HG02870 (cell line): Measurements from ENCODE around the gene KIF26B.

Source experiments
- ATAC-seq: cut with Tn5 transposase; IDR thresholded peaks from one replicate; pipeline ENCODE4 v1.9.1; 2021; ENCODE audit warnings: mild to moderate bottlenecking, moderate library complexity; ENCODE audit not compliant: unreplicated experiment

The KIF26B gene

DNA sequence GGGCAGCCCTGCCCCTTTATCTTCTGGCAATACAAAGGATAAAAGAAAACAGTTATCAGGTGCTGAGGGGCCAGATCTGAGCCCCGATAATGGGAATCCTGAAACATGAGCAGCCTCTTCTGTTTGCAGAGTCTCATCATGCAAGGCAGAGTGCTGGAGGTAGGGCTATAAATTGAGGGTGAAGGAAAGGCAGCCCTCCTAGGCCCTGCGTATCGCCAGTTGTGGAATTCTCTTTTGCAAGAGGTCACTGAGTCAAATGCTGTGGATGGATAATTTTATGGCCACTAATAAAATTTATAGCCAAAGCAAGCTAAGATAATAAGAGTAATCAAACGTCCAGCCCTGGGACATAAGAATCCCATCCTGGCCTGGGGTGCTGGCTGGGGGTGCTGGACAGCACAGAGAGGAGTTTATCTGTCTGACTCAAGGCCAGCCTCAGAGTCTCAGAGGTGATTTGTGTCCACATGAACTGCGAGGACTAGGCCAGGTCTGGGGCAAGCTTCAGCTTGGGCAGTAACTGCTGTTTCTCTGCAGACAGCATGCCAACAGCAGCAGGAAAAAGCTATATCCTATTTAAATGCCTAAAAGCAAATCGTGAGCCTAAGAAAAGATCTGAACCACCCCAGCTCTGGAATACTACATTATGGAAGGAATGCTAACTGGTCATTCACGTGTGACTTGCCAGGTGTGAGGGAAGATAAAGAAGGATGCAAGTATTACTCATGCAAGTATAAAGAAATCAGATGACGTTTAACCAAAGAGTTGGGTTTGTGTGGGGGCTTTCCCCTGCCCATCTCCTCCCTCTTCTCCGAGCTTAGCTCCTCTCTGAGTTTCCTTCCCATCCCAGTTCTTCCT, 254.8 kb downstream of the KIF26B start:
- no peak for ATAC-seq

DNA sequence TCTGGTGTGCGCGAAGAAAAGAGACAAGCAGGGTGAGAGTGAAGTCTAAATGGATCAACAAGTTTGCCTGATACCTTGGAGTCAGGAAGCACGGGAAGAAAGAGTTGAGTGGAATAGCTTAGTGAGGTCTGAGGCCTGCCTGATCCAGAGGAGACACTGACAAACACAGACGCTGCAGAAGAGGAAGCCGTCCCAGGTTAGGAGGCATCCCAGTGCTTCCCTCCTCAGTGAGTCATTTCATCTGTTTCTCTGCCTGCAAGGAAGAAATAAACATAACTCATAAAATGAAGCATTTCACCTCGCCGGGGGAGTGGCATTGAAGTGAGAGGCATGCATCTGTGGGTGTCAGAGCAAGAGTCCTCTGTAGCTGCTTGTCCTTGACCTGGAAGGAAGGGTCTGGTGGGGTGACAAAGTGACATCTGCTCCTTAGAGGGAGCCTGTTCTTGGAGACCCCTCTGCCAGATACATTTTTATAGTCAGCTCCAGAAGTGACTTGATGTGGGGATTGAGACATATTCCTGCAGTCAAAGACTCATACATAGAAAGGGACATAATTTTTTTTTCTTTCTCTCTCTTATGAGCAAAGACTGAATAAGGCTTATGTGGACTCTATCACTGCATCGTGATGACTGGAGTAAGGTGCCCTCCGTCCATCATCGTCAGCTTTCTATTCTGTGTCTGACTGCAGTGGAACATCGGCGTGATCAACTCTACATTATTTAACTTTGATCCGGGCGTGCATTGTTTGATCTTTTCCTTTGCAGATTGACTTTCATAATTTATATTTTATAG, 256.7 kb downstream of the KIF26B start:
- no peak for ATAC-seq

GRCh38 chr1:245412306-245412705, 257.5 kb downstream of the KIF26B start:
- no peak for ATAC-seq

GRCh38 chr1:245416781-245417180, 262.0 kb downstream of the KIF26B start:
- ATAC-seq: no peak

GRCh38 chr1:245418077-245418476, 263.3 kb downstream of the KIF26B start:
- ATAC-seq: no peak

GRCh38 chr1:245419461-245419978, 264.7 kb downstream of the KIF26B start:
- no peak for ATAC-seq

DNA sequence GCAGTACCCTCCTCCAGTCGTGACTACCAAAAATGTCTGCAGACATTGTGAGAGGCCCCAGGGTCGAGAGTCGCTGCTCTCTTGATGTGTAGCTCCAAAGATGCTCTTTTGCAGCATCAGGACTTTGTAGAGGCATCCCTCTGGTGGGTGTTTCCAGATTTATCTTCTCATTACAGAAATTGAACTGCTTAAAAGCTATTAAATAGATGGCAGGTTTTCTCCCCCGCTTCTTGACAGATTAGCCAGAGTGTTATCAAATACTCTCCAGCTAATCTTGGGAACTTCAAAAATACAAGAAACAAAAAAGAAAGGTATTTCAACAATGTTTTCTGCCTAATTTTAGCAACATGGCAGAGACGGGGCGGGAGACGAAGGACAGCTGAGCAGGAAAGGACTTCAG, 265.2 kb downstream of the KIF26B start:
- no peak for ATAC-seq

DNA sequence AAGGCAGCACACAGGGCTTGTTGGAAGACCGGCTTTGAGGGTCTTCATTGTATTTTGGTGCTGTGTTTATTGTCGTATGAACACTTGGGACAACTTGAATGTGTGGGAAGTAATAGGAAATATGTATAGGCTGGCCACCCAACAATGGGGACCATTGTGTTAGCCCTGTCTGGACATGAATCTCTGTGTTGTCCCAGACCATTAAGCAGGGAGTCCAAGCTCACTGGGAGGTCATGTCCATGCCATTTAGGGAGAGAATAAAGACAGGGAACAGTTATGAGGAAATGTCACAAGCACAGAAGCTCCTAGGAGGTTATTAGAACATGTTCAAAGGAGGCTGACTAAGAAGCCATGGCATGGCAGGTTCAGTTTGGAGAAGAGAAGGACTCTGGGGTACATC, 266.1 kb downstream of the KIF26B start:
- no peak for ATAC-seq

DNA sequence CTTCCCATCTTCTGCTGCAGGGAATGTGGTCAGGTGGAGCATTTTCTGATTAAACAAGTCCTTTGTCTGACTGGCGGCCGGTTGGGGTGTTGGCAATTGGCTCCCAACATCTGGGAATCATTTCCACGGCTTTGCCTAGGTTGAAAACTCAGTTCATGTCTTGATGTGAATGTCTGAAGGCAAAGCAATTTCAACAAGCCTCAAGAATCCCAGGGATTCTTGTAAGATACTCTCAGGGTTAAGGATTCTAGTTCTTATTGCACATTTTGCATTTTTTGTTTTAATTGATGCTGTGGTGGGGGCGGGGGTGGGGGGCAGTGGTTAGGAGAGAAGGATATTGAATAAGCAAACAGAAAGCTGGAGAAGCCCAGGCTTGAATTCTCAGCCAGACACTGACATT, 273.9 kb downstream of the KIF26B start:
- no peak for ATAC-seq

DNA sequence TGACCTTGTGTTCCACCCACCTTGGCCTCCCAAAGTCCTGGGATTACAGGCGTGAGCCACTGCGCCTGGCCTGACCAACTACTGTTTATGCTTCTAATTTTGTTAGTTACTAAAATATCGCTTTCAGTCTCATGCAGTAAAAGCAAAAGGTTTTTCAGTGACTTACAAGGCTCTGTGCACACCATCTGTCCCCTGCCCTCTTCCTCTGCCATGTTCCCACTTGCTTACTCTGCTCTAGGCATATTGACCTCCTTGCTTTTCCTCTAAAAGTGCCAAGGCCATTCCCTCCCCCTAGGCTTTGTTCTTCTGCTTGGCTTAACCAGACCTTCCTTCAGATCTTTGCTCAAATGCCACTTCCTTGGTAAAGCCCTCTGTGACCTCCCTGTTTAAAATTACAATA, 276.9 kb downstream of the KIF26B start:
- ATAC-seq: no peak

DNA sequence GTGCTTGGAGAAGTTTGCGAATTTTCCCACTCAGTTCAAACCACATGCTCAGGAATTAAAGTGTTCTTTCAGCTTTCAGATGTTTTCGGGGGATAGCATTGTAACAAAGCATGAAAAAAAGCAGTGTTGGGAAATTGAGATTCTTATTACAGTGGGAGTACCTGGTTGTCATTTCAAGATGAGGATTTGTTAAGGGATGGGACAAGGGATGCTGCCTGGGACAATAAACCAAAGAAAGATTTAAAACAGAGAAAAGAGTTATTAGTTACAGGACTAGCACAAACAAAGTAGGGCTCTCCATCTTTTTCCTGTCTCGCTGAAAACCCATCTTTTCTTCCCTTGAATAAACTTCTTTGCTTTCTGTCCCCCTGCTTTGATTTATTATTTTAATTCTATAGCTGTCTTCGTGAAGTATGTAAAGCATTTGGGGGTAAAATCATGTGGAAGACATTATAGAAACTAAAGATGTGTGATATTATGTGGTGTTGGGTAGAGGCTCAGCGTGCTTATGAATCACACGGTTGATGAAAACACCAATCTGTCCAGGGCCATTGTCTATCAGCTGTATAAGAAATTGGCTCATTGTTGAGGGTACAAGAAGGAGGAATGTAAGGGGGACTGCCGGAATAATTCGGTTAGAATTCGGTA, 277.6 kb downstream of the KIF26B start:
- no peak for ATAC-seq

DNA sequence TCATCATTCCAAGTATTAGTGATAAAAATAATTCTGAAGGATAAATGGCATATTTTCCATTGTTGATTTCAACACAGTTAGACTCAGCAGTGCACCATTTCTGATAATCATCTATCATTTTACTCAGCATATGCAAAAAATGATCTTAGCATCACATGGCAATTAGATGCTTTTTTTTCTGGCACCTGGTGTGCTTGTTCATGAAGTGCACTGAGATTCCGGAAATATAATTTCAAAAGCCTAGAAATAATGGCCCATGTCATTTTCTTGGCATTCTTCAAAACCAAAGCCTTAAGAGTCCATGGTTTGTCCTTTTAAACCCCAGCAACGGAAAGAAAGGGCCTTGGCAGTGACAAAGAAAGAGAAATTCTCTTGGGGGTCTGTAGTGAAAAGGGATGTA, 278.8 kb downstream of the KIF26B start:
- ATAC-seq: no peak

DNA sequence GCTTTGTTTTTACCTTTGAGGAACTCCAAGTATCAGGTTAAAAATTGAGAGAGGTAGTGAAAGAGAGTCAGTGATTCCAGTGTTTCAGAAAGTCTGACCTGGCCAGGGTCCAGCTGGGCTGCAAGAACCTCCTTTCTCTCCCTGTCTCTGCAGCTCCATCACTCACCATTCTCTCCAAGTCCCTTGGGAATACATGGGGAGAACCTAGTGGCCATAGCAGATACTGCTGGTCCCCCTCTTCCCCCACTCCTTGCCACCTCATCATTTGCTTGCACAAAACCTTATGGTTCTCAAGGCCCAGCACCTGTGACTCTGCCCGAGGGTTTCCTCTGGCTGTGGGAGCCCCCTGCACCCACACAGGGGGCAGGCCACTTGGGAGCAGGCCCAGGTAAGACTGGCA, 279.5 kb downstream of the KIF26B start:
- no peak for ATAC-seq

- ATAC-seq: no peak
Measured at GRCh38 chr1:245436407-245436806, 281.6 kb downstream of the KIF26B start.

GRCh38 chr1:245437369-245438062, 282.7 kb downstream of the KIF26B start:
- ATAC-seq: no peak

GRCh38 chr1:245440922-245441321, 286.1 kb downstream of the KIF26B start:
- no peak for ATAC-seq

GRCh38 chr1:245441689-245442088, 286.9 kb downstream of the KIF26B start:
- ATAC-seq: no peak

GRCh38 chr1:245444147-245444828, 289.5 kb downstream of the KIF26B start:
- no peak for ATAC-seq

DNA sequence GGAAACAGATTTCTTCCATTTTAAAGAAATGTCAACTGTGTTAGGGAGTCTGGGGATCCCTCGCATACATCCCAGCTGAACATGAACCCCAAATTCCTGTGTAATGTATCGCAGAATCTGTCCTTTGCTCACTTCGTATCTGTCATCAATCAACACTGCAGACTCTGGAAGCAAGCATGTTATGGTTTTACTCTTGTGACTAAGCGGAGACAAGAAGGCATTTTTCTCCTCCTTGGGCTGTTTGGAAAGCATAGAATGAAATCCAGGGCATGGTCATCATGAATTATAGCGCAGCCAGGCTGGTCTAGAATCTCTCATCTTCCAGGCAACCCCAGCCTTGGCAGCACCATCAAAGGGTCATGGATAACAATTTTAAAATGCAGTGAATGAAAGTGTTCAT, 290.2 kb downstream of the KIF26B start:
- no peak for ATAC-seq

DNA sequence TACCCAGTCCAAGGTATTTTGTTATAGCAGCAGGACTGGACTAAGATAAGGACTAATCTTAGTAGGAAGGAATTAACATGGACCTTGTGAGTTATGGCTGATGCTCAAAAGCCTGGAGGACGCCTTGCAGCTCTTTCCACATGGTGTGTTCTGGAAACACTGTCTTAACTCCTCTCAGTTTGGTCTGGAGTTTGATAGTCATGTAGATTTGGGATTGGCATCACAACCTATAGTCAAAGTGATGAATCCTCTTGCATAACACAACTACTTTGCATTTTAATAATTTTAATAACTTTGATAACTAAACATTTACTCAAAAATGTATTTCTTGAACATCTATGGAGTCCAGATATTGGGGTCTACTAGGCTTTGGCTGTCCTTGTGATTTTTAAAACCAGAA, 293.7 kb downstream of the KIF26B start:
- no peak for ATAC-seq
